ENCODE results near the gene VPS13A. TPM values are rescaled to one million over a fixed set of nuclear protein-coding genes. Genes with fewer than 3 reads are reported as not detected.

Gene VPS13A
- total and polyA plus RNA-seq, 10 of the 15 experiments (the other 5 are each of a cell fraction or from before 2014, with no cell fraction given): 10.0 to 35.2 (median 21.1) TPM

DNA sequence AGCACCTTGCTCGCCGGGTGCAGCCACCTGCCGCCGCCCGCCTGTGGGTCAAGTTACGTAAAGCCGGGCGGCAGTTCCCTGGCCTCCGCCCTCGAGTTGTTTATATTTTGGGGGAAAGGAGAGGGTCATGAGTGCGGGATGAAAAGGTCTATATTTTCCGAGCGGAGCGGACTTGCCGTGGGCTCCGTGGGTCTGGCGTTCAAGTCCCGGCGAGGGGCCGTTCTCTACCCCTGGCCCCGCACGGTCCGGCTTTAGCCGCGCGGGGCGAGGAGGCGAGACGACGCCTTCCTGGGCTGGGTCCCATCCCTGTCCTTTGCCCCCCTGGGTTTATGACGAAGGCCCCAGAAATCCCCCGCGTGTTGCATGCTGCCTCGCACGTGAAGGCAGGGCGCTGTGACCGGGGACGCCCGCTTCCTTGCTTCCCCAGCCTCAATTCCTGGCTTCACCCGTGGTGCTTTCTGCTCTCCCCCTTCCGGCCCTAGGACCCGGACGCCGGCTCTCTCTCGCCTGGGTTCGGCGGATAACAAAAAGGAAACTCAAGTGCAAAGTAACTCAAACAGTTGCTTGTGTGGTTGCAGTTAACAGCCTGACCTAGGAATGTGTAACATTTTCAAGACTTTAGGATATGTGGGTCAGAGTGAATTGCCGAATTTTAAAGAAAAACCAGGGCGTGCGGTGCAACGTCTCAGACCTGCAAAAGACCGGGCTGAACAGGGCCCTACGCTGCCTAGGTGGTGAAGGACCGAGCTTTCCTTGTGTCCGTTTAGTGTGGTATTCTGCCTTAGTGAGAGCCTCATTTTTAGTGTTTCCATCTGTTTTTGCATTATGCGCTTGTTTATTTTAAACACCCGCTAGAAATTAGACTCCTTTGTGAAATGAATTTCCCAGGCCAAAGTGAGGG, 810 bp downstream of the VPS13A start (continued):
- TF ChIP-seq SIN3A (IDR thresholded peaks at IDR 0.05; ENCODE audit: low read depth, low read length): 0 out of 2 replicates have a peak, but pooled peaks have one; percentile 45
- TF ChIP-seq KLF5 (IDR thresholded peaks at IDR 0.05; ENCODE audit: partially characterized antibody): no peak
- no peak for TF ChIP-seq SMC3 (IDR thresholded peaks at IDR 0.05; ENCODE audit: borderline replicate concordance, low read length)
- TF ChIP-seq NBN (IDR thresholded peaks at IDR 0.05): no peak
- TF ChIP-seq MXI1 (IDR thresholded peaks at IDR 0.05; ENCODE audit: low read depth, low read length): peak; percentile 80
- TF ChIP-seq MYC (IDR thresholded peaks at IDR 0.05; ENCODE audit: insufficient read depth, insufficient read length, insufficient replicate concordance, low read length, severe bottlenecking): peak; percentile 71
- no peak for TF ChIP-seq ZBTB33 (IDR thresholded peaks at IDR 0.05)
- TF ChIP-seq CEBPZ (IDR thresholded peaks at IDR 0.05; ENCODE audit: low read depth, low read length): no peak
- TF ChIP-seq BRCA1 (IDR thresholded peaks at IDR 0.05; ENCODE audit: low read depth, low read length): no peak
- TF ChIP-seq GATAD2B (conservative IDR thresholded peaks at IDR 0.05; ENCODE audit: low read depth): peak; percentile 45; the same call in 1 of the 2 replicates
- TF ChIP-seq, protein P1, sequence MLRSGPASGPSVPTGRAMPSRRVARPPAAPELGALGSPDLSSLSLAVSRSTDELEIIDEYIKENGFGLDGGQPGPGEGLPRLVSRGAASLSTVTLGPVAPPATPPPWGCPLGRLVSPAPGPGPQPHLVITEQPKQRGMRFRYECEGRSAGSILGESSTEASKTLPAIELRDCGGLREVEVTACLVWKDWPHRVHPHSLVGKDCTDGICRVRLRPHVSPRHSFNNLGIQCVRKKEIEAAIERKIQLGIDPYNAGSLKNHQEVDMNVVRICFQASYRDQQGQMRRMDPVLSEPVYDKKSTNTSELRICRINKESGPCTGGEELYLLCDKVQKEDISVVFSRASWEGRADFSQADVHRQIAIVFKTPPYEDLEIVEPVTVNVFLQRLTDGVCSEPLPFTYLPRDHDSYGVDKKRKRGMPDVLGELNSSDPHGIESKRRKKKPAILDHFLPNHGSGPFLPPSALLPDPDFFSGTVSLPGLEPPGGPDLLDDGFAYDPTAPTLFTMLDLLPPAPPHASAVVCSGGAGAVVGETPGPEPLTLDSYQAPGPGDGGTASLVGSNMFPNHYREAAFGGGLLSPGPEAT (IDR thresholded peaks at IDR 0.05; ENCODE audit: low read depth): peak; percentile 72
- no peak for TF ChIP-seq RFX5 (IDR thresholded peaks at IDR 0.05; ENCODE audit: low read depth, low read length)
- no peak for TF ChIP-seq MEF2A (IDR thresholded peaks at IDR 0.05; ENCODE audit: insufficient read depth, low read depth, low read length)
- TF ChIP-seq, protein P2, sequence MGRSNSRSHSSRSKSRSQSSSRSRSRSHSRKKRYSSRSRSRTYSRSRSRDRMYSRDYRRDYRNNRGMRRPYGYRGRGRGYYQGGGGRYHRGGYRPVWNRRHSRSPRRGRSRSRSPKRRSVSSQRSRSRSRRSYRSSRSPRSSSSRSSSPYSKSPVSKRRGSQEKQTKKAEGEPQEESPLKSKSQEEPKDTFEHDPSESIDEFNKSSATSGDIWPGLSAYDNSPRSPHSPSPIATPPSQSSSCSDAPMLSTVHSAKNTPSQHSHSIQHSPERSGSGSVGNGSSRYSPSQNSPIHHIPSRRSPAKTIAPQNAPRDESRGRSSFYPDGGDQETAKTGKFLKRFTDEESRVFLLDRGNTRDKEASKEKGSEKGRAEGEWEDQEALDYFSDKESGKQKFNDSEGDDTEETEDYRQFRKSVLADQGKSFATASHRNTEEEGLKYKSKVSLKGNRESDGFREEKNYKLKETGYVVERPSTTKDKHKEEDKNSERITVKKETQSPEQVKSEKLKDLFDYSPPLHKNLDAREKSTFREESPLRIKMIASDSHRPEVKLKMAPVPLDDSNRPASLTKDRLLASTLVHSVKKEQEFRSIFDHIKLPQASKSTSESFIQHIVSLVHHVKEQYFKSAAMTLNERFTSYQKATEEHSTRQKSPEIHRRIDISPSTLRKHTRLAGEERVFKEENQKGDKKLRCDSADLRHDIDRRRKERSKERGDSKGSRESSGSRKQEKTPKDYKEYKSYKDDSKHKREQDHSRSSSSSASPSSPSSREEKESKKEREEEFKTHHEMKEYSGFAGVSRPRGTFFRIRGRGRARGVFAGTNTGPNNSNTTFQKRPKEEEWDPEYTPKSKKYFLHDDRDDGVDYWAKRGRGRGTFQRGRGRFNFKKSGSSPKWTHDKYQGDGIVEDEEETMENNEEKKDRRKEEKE (IDR thresholded peaks at IDR 0.05): no peak
- TF ChIP-seq, protein P3, sequence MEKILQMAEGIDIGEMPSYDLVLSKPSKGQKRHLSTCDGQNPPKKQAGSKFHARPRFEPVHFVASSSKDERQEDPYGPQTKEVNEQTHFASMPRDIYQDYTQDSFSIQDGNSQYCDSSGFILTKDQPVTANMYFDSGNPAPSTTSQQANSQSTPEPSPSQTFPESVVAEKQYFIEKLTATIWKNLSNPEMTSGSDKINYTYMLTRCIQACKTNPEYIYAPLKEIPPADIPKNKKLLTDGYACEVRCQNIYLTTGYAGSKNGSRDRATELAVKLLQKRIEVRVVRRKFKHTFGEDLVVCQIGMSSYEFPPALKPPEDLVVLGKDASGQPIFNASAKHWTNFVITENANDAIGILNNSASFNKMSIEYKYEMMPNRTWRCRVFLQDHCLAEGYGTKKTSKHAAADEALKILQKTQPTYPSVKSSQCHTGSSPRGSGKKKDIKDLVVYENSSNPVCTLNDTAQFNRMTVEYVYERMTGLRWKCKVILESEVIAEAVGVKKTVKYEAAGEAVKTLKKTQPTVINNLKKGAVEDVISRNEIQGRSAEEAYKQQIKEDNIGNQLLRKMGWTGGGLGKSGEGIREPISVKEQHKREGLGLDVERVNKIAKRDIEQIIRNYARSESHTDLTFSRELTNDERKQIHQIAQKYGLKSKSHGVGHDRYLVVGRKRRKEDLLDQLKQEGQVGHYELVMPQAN (conservative IDR thresholded peaks at IDR 0.05): 0 out of 2 replicates have a peak, but pooled peaks have one; percentile 54
- TF ChIP-seq RELA (IDR thresholded peaks at IDR 0.05; ENCODE audit: borderline replicate concordance, partially characterized antibody): no peak
